Measurements from ENCODE around the gene EDN3.
"Not testable (repeated sequence)": the region's sequence is repeated elsewhere in the genome, so short reads cannot be mapped to it uniquely, and the experiment has no call there.

EDN3 gene

DNA sequence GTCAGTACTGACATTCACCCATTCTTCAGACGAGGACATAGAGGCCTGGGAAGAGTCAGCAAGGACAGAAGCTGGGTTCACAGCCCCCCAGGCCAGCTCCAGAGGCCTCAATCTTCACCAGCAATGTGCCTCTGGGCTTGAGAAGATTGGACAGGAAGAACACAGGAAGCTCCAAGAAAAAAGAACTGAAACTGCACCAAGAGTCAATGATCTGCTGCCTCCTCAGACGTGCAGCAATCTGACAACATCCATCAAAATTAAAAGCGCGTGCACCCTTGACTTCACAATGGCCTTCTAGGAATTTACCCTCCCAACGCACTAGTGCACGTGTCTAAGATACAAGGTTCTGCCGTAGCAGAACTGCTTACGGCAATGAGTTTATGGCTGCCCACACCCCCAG is 38.0 kb downstream of the EDN3 start:
- not testable (repeated sequence) for DNase-seq

- no peak for DNase-seq
These were observed 39.9 kb downstream of the EDN3 start for GRCh38 chr20:59340201-59340885.

GRCh38 chr20:59341285-59342022 is 41.0 kb downstream of the EDN3 start:
- not testable (repeated sequence) for DNase-seq

GRCh38 chr20:59342023-59342957 is 41.9 kb downstream of the EDN3 start:
- no peak for DNase-seq

DNA sequence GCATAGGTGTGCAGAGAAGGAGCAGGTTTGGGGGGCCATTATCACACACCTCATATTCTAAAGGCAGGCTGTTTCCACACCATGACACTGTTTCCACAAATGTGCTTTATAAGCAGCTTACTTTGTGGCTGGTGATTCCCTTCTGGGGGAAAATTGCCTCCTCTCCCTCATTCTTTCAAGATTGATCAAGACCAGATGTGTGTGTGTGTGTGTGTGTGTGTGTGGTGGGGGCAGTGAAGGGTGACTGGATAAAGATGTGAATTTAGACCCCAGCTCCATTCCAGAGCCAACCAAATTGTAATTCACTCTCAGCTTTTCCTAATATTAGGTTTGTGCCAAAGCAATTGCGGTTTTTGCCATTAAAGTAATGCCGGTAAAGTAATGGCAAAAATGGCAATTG is 45.6 kb downstream of the EDN3 start:
- no peak for DNase-seq

DNA sequence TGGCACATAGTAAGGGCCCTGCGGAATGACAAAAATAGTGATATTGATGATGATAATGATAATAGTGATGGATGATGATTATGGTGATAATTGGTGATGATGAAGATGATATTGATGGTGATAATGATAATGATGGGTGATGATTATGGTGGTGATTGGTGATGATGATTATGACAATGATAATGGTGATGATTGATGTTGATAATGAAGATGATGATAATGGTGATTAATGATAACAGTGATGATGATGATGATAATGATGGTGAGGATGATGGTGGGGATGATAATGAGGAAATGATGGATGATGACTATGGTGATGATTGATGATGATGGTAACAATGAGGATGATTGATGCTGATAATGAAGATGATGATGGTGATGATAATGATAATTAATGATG is 48.9 kb downstream of the EDN3 start:
- DNase-seq, result no peak

GRCh38 chr20:59350330-59351156 is 50.1 kb downstream of the EDN3 start:
- DNase-seq, result no peak

- DNase-seq, result no peak
These were observed 51.0 kb downstream of the EDN3 start for GRCh38 chr20:59351157-59352040.

DNA sequence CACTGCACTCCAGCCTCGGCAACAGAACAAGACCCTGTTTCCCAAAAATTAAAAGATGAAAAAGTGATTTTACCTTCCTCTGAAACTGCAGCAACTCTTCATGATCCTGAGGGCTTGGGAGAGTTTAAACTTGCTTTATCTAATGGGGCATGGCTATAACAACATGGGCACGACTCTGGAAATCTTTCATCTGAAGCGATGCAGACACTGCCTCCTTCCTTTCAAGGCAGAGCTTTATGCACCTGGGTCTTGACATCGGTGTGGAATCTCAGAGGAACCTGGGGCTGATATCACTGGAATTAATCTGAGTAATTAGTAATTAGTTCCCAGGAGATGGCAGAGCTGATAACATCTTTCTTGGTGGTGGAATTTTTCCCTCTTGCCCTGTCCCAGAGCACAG is 52.1 kb downstream of the EDN3 start:
- DNase-seq, result no peak

GRCh38 chr20:59352990-59353389 is 52.6 kb downstream of the EDN3 start:
- no peak for DNase-seq

- DNase-seq, result no peak
These were observed 54.0 kb downstream of the EDN3 start for GRCh38 chr20:59354460-59354859.

- no peak for DNase-seq
These were observed 54.8 kb downstream of the EDN3 start for GRCh38 chr20:59355242-59355641.

GRCh38 chr20:59356662-59357165 is 56.3 kb downstream of the EDN3 start:
- no peak for DNase-seq

DNA sequence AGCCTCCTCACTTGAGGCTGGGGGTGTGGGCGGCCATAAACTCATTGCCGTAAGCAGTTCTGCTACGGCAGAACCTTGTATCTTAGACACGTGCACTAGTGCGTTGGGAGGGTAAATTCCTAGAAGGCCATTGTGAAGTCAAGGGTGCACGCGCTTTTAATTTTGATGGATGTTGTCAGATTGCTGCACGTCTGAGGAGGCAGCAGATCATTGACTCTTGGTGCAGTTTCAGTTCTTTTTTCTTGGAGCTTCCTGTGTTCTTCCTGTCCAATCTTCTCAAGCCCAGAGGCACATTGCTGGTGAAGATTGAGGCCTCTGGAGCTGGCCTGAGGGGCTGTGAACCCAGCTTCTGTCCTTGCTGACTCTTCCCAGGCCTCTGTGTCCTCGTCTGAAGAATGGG is 58.4 kb downstream of the EDN3 start:
- not testable (repeated sequence) for DNase-seq

- no peak for DNase-seq
These were observed 59.7 kb downstream of the EDN3 start for GRCh38 chr20:59359906-59360725.

GRCh38 chr20:59360934-59361333 is 60.5 kb downstream of the EDN3 start:
- no peak for DNase-seq

GRCh38 chr20:59361411-59361810 is 61.0 kb downstream of the EDN3 start:
- no peak for DNase-seq

DNA sequence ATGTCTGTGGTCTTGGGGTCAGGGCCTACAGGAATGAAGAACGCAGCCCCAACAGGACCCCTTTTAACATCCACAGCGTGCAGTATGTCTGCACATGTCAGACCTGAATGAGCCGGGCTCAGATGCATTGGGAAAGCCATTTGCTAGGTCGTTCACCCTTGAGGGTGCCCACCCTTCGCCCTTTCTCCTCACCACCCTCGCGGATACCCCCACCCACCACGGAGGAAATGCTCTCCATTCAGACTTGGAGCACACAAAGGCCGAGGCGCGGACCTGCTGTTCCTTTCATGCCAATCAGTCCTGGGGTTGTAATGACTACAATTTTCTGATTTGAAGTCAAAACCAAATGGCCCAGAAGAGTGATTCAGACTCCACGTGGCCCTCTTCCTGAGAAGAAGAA is 62.7 kb downstream of the EDN3 start:
- no peak for DNase-seq

- DNase-seq, result no peak
These were observed 64.2 kb downstream of the EDN3 start for GRCh38 chr20:59364611-59365010.

DNA sequence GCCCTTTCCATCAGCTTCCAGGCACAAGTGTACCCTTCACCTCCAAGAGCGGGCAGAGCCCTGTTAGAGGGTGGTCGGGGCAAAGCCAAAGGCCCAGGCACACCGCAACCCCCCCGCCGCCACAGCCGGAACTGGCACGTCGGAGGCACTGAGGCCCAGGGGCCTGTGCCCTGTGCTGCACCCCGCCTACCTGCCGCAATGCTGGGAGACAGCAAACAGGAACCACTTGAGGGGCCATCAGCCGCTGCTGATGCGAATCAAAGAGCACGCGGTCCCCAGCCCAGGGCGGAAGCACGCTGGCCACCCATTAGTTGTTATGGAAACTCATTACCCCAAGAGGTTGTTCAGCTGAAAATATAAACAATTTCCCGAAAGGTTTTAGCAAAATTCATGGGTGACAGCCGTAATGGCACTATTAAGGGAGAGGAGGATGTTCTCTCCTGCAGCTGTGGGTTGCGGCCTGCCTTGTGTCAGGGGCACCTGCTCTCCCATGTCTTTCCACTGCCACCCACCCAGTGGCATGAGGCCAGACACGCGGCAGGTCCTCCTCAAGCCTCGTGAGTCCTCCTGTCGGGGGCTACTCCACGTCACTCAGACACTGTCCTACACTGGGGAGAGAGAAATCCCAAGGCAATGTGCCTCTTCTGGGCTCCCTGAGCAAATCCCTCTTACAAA is 65.3 kb downstream of the EDN3 start:
- no peak for DNase-seq
